ENCODE measurements around the gene SCRT2.
"Not testable (repeated sequence)": the region's sequence is repeated elsewhere in the genome, so short reads cannot be mapped to it uniquely, and the experiment has no call there.

- not testable (repeated sequence) for TF ChIP-seq CTCF (conservative IDR thresholded peaks at IDR 0.05 in 1 of 2, IDR thresholded peaks at IDR 0.05 in 1 of 2; ENCODE audit: extremely low read depth in 1 of 2, insufficient read depth in 1 of 2, low read depth in 1 of 2, low read length in 2 of 2); EZH2 (IDR thresholded peaks at IDR 0.05; ENCODE audit: borderline replicate concordance, low read length)
Observed at GRCh38 chr20:642013-642397, 33.6 kb downstream of the SCRT2 start.
